Sigmoid colon (tissue), 4 donors: ENCODE data around the gene DRC3.

Experiments used
- EP300 ChIP-seq, 4 donors: sonication (generic); formaldehyde crosslinking; IDR thresholded peaks; one replicate each; pipeline ENCODE4 v1.6.1; 2017; ENCODE audit warnings: antibody characterized with exemption in 4 of 4
- POLR2AphosphoS5 ChIP-seq, 4 donors: sonication (generic); formaldehyde crosslinking; IDR thresholded peaks; one replicate each; pipeline ENCODE4 v1.6.1; 2017; ENCODE audit warnings: antibody characterized with exemption in 4 of 4

DNA sequence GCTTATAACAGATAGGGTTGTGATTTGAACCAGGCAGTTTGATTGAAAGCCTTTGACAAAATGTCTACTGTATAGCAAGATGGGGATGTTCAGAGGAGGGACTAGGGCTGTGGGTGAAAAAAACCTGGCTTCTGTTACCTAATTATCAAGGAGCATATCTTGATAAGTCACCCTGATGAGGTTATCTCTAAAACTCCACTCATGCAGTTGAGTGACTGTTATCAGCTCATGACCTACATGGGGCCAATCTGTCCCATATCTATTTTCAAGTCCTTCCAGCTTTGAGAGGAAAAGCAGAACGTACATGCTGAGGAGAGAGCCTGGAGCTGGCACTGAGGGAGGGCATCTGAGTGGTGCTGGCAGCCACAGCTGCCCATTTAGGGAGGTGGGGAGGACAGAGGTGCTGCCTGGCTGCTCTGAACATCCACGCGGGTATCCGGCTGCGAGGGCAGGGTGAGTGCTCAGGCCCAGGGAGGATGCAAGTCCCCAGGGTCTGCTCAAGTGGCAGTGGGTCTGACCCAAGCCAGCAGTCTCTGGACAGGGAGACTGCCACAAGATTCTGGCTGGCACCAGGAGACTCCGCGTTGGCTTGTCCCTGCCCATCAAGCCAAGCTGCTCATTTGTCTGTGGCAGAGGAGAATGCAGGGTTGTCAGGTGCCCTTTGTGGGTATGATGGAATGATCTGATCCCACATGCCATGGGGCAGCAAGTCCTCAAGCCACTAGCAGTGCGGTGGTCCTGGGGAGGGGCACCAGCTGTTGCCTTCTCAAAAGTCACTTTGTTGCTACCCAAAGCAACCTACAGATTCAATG, 37.2 kb downstream of the DRC3 start:
- no peak for TF ChIP-seq EP300 (IDR thresholded peaks at IDR 0.05)
- TF ChIP-seq POLR2AphosphoS5 (IDR thresholded peaks at IDR 0.05) = no peak
